HG03196 (cell line): ENCODE measurements around the gene UBE3B.

ENCODE experiments used
- ATAC-seq: cut with Tn5 transposase; IDR thresholded peaks from one replicate; pipeline ENCODE4 v1.9.1; 2021; ENCODE audit not compliant: unreplicated experiment

UBE3B gene

DNA sequence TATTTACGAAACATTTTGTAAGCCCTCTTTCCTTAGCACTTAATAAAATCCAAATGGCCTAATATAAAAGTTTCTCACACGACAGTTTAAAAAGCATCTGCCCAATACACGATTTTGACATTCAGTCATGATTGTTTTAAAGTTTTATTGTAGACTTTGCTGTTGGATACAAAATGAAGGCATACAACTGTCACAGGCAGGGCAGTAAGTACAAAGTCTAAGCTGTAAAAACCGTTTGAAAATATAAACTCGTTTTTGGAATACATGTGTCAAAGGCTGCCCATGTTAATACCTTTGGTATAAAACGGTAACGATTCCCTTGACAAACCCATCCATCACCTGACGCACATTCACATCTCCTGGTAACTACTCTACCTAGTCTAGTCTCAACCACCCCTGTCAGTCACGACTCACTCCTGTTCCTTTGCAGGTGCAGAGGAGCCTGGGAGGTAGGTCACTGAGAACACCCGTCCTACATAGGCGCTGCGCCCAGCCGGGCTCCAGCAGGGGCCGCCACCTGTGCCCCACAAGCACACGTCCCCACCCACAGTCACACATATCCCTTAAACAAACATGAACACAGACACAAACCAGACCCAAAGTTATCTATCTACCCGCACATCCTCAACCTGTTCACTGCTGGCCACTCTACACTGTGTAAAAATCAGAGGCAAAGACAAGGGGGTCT lies 27.4 kb upstream of the UBE3B start:
- no peak for ATAC-seq

DNA sequence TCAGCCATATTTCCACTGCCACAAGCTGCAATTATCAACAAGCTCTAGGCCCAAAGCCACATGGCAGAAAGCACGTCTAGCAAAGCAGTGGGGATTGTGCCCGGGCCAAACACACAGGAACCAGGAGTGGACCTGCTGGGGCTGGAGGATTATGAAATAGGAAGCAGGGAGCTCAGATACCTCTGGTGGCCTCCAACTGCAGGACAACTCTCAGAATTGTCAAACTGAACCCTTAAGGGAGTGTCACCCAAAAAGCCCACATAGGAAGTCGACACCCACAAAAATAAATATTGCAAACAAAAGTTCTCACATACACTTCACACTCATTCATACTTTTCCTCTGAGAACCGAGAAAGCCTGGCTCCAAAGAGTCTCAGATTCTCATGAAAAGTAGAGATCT lies 26.5 kb upstream of the UBE3B start:
- ATAC-seq: no peak

DNA sequence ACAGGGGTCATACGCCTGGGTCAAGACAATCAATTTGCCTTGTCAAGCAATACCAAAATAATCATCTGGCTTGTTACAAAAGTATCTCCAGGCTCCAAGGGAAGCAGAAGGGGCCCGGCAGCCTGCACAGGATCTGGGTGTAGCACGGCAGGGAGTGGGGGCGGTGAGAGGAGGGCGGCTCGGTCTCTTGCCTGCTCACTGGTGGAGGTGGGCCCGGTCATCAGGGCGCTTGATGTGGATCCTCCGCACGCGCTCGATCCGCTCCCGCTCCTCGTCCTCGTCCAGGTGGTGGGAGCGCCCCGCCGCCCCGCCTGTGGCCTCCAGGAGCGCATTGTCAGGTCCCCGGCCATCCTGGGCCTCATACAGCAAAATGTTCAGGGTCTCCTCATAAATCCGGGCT lies 26.0 kb upstream of the UBE3B start:
- no peak for ATAC-seq

DNA sequence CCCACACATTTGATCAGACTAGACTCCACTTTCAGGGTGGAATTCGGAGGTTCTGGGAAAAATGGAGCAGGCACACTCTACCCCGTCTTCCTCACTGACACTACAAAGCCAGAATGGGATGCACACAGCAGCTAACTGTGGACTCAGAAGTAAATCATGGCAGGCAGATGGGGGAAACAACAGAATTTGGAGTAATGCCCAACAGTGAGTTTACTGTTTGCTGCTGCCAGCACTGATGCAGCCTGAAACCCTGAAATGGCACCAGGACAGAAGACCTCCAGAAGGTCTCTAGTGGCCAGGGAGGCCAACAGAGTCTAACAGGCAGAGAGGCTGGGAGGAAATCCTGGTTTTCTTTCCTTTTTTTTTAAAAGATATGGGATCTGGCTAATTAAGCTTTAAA lies 24.9 kb upstream of the UBE3B start:
- ATAC-seq: no peak

DNA sequence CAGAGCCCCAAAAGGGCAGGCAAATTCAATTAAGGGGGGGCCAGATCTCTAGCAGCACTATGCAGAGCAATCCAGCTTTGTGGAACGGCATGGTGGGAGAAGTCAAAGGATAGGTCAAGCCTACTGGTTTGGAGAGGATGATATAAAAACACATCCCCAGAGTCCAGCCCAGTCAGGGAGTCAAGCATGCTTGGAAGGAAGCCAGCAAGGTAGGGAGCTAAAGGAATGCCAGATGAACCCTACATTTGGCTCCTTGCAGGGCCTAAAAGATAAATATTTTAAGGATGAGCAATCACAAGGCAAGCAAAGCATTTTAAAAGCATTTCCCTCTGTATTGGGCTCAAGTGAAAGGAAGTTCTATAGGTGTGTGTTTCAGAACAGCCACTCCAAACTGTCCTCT lies 21.7 kb upstream of the UBE3B start:
- ATAC-seq: no peak

DNA sequence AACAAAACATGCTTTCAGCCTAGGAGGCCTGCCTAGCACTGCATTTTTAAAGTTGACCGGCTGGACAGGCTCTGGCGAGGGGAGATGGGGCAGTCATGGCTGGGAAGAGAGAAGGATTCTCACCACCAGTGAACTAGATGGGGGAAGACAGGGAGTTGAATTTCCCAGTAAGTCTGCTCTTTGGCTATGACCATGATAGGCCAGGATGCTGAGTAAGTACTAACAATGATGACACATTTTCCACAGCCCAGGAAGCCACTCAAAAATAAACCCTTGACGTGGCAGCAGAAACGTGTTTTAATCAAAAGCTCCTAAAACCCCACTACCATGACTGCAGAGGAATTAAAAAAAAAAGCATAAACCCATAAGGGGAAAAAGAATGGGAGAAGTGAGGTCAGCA lies 19.3 kb upstream of the UBE3B start:
- no peak for ATAC-seq

DNA sequence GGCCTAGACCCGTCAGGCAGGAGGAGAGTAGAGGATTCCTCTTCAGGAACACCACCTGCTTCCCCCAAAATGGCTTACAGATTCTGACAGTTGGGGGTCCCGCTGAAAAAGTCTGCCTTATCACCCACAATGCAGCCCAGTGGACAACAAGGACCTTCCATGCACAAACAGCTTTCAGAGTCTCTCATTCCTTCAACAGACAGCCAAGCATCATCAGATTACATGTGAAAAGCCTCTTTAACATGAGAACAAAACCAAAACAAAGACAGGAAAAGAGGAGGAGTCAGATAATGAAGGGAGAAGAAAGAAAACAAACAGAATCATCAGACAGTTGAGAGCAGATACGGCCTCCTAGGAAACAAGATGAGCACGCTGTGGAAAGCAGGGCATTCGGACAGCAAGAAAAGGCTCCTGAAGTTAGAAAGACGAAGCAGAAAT lies 18.6 kb upstream of the UBE3B start:
- ATAC-seq: no peak

DNA sequence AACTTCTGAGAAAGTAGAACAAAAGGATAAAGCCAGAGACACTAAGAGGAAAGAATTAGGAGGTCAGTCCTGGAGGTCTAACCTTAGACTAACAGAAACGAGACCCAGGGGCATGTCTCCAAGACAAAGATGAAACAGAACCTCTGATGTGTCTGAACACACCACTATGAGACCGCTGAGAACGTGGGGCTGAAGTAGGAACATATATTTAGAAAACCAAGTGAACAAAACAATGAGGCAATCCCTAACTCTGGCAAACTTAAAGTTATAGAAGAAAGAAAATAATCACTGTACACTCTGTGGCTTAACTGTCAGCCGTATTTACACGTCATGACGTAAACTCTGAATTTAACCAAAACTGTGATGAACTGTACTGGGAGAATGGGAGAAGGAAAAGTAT lies 18.2 kb upstream of the UBE3B start:
- no peak for ATAC-seq

DNA sequence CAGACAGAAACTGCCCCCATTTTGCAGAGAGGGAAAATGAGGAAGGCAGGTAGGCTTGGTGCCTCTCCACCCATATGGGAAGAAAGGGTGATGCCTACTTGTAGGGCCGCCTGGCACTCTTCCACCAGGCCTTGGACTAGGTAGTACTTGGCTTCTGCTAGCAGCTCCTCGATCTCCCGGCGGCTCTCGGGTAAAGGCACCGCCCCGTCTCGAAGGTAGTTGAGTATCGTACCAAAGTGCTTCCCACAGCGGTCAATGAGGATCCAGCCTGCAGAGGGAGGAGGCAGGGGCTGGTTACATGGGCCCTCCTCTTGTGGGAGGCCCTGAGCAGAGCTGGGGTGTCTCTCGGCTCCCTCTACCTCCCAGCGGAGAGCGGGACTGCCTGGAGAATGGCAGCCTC lies 16.9 kb upstream of the UBE3B start:
- no peak for ATAC-seq

DNA sequence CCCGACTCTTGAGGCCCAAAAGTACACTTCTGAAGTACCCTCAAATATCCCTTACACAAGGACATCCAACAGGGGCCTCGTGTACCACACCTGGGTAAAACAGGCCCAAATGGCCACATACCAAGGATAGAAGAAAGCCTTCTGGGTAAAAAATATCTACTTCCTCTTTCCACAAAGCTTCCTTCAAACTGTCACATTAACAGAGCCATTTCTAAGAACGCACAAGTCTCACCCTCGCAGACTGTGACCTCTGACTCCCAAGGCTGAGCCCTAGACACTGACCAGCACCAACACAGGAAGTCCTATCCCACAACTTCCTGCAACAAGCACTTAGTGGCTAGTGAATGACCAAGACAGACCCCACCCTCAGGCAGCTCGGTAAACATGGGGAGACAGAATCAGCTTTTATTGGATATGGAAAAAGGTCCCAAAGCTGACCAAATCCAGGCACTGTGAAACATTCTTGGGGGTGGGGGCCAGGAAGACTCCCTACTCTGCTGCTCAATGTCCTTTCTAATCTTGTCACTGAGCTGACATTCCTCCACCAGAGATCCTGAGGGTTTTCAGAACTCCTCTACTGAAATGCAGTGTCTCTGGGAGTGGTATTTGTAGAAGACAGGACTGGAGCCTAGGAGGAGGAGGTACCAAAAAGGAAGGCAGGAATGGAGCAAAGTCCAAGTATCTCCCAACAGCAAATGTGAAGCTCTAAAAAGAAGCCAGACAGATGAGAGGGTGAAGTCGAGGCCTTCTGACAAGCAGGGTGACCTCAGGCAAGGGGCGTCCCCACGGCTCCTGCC lies 16.2 kb upstream of the UBE3B start:
- ATAC-seq: no peak

DNA sequence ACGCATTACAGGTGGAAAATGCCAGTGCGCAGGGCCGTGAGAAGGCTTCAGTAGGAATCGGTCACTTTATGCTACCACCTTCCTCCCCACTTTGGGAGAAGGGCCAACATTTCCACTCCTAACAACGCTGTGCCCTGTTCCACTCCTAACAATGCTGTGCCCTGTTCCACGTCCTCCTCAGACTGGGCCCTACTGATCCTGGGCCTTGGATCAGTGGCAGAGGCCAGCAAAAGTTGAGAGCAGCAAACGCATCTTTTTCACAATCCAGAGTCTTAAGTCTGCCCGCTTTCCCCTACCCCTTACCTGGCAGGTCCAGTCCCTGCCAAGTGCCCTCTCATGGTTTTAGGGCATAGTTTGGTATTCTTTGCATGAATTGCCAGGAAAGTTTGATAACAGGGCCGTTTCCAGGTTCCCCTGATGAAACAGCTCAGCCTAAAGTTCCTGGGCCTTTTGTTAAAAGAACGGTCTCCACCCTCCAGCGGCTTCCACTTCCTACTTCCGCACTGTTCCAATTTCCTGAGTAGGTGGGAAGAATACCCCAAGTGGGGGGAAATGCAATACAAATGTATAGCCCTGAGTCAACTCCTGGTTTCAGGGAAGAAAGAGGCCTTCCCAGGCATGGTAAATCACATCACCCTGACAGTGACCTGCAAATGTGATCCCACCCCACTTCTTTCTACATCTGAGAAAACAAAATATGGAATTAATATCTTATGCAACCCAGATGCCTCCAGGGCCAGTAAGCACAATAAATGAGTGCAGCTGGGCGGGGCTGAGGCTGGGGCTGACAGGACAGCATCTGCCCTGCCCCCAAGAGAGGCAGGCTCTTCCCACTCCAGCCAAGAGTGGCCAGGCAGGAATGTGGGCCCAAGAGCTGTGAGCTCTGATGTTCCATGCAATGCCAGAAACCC lies 15.3 kb upstream of the UBE3B start:
- ATAC-seq: no peak

DNA sequence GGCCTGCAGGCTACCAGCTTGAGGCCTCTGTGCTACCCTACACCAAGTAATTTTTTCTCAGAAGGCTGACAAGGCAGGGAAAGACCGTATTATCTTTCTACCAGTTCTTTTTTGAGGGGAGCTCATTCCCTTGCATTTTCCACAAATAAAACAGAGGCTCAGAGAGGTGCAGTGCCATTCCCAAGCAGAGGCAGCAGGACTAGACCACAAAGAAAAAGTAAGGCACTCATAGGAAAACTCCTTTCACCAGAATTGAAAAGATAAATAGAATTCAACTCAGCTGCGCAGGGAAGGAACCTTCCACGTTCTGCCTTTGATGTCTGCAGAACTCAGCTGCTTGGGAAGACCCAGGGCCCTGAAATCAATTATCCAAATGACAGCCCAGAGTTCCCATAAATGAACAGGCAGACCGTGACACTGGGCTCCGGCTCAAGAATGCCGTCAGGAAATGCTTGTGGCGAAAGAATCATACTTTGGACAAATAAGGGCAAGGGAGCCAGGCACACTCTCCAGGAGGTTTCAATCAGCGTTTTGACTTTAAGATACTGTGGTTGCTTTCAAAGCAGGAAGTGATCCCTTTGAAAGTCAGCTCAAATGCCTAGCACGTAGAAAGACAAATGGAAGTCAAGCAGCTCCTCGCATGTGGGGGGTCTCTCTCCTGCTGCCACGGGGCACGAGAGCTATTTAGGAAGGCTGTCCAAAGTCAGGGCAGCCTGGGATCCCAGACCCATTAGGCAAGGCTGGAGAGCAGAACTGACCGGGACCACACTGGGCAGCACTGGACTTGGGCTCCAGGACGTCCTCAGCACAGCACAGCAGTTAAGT lies 14.4 kb upstream of the UBE3B start:
- ATAC-seq: no peak

DNA sequence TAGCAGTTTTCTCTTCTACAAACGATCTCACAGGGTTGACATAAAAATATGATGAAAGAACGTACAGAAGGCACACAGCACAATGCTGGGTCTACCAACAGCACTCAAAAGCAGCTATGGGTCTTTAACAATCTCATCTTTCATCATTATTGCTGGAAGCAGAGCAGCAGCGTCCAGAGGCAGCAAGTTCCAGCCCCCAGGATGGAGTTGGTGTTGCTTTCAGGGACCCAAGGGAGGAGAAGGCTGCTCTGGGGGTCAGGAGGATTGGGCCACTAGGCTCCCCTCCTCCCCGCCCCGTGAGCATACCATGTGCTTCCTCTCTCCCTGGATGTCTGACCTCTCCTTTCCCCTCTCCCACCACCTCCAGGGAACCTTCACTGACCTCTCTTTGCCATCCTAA lies 13.7 kb upstream of the UBE3B start:
- ATAC-seq: no peak

DNA sequence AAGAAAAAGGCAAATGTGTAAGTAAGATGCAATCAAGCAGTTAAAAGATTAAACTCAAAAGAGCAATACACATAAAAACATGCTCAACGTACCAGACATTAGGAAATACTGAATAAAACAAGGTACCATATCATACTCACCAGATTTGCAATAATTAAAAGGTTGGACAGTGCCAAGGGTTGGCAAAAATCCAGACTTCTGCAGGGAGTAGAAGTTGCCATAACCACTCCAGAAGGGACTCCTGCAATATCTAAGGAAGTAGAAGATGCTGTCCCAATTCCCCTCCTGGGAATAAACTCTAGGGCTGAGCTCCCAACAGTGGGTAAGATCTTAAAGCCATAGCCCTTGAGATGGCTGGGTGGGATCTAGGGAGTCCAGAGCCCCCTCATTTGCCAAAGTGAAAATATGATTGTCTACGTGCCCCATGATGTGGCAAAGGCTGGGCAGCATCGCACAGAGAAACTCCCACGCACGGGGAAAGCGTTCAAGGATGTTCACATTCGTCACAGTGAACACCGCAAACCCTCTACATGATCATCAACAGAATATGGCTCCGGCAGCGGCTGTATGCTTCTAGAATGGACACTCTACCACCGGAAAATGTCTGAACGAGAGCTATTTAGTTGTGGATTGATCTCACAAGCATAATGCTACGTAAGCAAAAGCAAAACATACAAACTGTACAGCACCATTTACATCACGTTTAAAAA lies 12.6 kb upstream of the UBE3B start:
- no peak for ATAC-seq

DNA sequence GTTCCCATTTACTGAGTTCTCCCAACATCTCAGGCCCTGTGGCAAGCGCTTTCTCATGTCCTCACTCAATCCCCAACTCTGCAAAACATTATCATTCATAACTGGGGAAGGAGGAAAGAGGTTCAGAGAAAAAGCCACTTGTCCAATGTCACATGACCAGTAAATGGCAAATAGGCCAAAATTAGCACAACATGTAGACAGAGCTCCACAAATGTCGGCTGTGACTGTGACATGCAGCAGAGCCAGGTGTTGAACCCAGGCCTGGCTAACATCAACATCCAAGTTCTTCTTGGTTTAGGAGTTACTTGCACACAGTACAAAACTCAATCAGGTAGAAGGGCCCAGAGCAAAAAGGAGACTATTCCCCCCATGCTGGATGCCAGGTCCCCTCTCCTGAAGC lies 11.1 kb upstream of the UBE3B start:
- ATAC-seq: no peak

DNA sequence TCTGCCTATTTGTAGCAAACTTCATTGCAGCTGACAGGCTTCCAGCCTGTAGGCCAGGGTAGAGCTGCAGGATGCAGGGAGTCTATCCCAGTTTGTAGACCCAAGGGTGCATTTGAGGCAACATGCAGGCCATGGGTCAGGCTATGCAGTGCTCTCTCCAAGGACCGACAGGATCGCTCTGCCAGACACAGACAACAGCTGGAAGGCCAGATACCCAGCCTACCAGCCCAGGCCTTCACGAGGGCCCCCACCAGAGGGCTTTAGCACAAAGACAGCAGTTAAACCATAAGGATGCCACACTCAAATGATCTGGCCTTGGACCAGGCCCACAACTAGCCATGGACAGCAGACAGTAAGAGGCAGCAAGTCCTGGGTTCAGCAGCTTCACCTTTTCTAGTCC lies 10.6 kb upstream of the UBE3B start:
- ATAC-seq: no peak

DNA sequence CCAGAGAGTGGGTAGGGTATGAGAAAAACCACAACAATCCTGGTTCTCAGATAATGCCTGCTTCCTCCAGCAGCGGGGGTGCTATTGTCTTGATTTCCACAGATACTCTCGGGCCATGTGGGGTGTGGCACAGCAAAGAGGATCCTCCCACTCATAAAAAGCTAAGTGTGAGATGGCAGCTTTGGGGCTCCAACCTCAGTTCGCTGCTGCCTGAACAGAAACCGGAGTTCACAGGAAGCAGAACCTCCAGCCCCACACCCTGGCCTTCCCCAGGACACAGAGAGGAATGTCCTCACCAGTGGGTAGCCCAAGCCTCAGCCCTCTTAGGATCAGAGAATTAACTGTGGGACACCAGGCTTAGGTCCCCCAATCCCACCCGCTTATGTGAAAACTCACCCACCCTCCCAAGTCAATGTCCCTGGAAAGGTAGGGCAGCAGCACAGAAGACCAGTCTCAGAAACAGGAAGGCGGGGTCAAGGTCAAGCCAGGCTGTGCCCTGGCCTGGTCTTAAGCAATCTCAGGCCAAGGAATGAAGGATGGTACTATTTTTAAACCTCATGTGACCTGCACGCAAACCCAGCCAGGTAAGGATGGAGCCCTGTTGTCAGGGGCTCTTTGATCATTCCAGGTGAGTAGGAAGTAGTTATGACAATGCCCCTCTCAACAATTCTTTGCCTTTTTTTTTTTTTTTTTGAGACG lies 9.3 kb upstream of the UBE3B start:
- ATAC-seq: no peak

DNA sequence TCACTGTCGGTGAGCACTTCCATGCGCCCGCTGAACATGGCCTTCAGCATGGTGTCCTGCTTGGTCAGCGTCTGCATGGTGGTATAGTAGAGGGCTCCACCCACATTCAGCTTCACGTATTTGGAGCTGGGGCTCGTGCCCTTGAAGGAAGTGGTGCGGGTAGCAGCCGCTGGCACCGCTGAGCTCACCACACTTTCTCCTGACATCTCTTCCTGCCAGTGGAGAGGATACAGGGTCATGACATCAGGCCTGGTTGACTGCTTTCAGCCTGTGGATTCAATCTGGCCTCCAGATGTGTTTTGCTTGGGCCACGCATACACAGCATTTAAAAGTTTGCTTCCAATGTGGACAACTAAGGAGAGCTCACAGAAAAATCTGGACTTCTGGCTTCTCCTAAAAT lies 7.9 kb upstream of the UBE3B start:
- no peak for ATAC-seq

DNA sequence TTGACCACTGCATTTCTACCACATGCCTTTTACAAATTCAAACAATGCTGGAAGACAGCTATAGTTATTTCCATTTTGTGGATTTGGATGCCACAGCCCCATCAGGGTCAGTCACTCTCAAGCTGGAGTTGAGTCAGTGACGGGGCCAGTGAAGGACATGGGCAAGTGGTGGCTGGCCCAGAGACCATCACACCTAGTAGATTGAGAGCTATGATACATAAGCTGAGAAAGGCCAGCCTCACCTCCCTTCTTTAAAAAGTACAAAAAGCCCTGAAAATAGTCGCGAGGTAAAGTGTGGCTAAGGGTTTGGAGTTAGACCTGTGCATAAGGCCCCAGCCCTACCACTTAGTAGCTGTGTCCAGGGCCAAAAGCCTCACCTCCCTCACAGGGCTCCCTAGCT lies 4.4 kb upstream of the UBE3B start:
- no peak for ATAC-seq
